Natural killer cell (primary cell): ENCODE results near the gene SENP7. TPM values are rescaled to one million over a fixed set of nuclear protein-coding genes. Genes with fewer than 3 reads are reported as not detected.
A peak's percentile ranks its signal among the peaks of the same experiment; 100 is the strongest.

Source experiments
- ATAC-seq, 3 donors: fragments of 150-1000 bp in 2 of 3; fragments of 200-7000 bp in 1 of 3; cut with Tn5 transposase; 1 replicate in 1 of 3; 2 replicates in 2 of 3; pipeline ENCODE4 v1.10.0; 2021; ENCODE audit warnings: mild to moderate bottlenecking in 2 of 3, moderate library complexity in 2 of 3
- DNase-seq, 2 donors: peaks; one replicate each; pipeline versions ENCODE4 v3.0.0 to v3.0.0-alpha.2; 2013 to 2021; ENCODE audit warnings: mixed read lengths in 1 of 2
- H3K27ac ChIP-seq: one replicate; pipeline ENCODE4 v1.5.1; 2013; ENCODE audit warnings: mild to moderate bottlenecking, low read length
- H3K27me3 ChIP-seq: one replicate; pipeline ENCODE4 v1.6.1; 2013; ENCODE audit warnings: low read length; ENCODE audit not compliant: control insufficient read depth, insufficient read depth
- H3K36me3 ChIP-seq: one replicate; pipeline ENCODE4 v1.6.1; 2013; ENCODE audit warnings: low read length; ENCODE audit not compliant: control insufficient read depth, insufficient read depth
- H3K4me1 ChIP-seq: one replicate; pipeline ENCODE4 v1.6.1; 2013; ENCODE audit warnings: low read length; ENCODE audit not compliant: control insufficient read depth, insufficient read depth
- H3K4me3 ChIP-seq: one replicate; pipeline ENCODE4 v1.5.1; 2013; ENCODE audit warnings: low read length
- H3K9me3 ChIP-seq: one replicate; pipeline ENCODE4 v1.6.1; 2013; ENCODE audit warnings: low read length; ENCODE audit not compliant: control insufficient read depth, insufficient read depth
- H3K27ac Mint-ChIP-seq, 2 donors: one replicate each; pipeline ENCODE4 v1.8.0; 2022; ENCODE audit warnings: mild to moderate bottlenecking in 2 of 2, mixed read lengths in 2 of 2, moderate library complexity in 1 of 2
- H3K27me3 Mint-ChIP-seq, 2 donors: one replicate each; pipeline ENCODE4 v1.8.0; 2022; ENCODE audit warnings: low read depth in 2 of 2, mixed read lengths in 2 of 2
- H3K36me3 Mint-ChIP-seq: one replicate; pipeline ENCODE4 v1.8.0; 2022; ENCODE audit warnings: mixed read lengths
- H3K4me1 Mint-ChIP-seq, 2 donors: one replicate each; pipeline ENCODE4 v1.8.0; 2022; ENCODE audit warnings: mixed read lengths in 2 of 2
- H3K4me3 Mint-ChIP-seq: one replicate; pipeline ENCODE4 v1.8.0; 2022; ENCODE audit warnings: mild to moderate bottlenecking, moderate library complexity, mixed read lengths
- H3K9me3 Mint-ChIP-seq, 2 donors: one replicate each; pipeline ENCODE4 v1.8.0; 2022; ENCODE audit warnings: mixed read lengths in 2 of 2
- CTCF ChIP-seq: fragments of 200-600 bp; IDR thresholded peaks from one replicate; pipeline ENCODE4 v1.8.0; 2022; ENCODE audit warnings: antibody characterized with exemption
- WGBS: methylation state at CpG from one replicate; pipeline ENCODE4 v1.1.7; 2013; ENCODE audit warnings: missing lambda C conversion rate; ENCODE audit not compliant: insufficient coverage; 5-methylcytosine and 5-hydroxymethylcytosine counted together
- intact Hi-C: fragments of 100-400 bp; cut with micrococcal nuclease; formaldehyde crosslinking; loops from one replicate; pipeline ENCODE4 v1.14.2; 2022
- total RNA-seq, 4 donors: library from RNA; stranded (reverse); fragments of 120-200 nt in 1 of 4; gene quantifications; one replicate each; pipeline versions ENCODE4 v1.2.3 to v1.2.4, GENCODE V29; 2013 to 2022

Gene SENP7
- total RNA-seq, 3 donors from 2014 or later (not counting 1 experiment from before 2014, with no cell fraction given) = 41.4 to 60.6 (median 52.7) TPM

DNA sequence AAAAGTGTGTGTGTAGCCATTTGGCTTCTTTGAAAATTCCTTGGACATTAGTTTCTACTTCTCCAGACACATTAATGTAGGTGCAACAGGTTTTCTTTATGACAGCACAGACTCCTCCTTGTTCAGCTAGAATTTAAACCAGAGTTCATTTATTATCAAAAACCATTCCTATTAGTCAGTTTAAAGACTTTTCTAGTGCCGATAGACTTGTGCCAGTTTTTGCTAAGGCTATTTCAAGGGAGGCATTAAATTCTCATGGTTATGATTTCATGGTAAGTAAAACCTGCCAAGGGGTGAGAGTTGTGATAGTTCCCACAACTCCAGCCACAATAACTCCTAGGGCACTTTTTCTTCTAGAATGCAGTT lies 20.6 kb upstream of the SENP7 start:
- Histone ChIP-seq H3K4me3 (no peak overlapping the region), H3K36me3 (no peaks in the 10 kb centered on the region), H3K9me3 (no peaks in the 10 kb centered on the region), H3K27me3 (no peaks in the 10 kb centered on the region), H3K27ac (no peak overlapping the region), H3K4me1 (no peaks in the 10 kb centered on the region)
- no peak for TF ChIP-seq CTCF
- Mint-ChIP-seq H3K27ac (no peak overlapping the region), H3K27me3 (peaks cover 14 to 27% of the 10 kb centered on the region in 2 donors), H3K4me1 (no peaks in the 10 kb centered on the region), H3K36me3 (no peaks in the 10 kb centered on the region), H3K4me3 (no peak overlapping the region), H3K9me3 (no peaks in the 10 kb centered on the region)
- no peak for ATAC-seq
- intact Hi-C loops = no loop called here
- 88% methylated on average over 1 of the region's 1 CpG for WGBS
- no peak for DNase-seq

DNA sequence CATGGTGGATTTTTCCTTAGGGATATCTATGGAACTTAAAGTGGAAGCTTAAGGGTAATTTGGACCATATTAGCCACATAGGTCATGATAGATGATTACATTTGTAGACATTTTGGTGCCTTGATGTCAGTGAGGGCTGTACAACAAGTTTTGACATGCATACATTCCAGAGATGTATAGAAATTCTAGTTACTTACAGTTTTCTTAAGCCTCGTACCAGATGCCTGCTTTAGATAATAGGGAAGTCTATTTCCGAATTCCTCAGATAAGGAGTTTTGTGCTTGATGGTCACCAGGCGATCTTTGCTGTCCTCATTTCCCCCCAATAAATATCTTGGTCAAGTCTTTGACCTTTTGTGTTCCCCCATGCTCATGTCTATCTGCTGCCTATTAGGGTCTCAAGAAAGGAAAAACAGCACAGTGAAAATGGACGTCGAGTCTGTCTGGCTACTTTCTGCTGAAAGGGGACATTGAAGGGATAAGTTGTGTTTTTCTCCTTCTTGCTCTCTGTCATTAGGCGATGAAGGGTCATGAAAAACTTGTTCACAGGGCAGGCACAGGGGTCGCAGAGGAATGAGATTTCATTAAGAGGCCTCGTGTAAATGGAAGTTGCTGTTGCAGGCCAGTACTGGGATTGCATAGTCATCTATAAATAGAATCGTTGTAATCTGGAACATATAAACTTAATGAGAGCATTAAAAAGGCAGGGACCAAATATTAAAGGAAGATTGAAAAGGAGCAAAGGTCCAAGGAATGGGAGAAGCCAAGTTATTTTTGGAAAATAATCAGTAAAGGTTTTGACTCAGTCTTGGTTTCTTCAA lies 20.0 kb upstream of the SENP7 start:
- intact Hi-C loops = no loop called here
- no peaks in the 10 kb centered on the region for H3K36me3 Mint-ChIP-seq
- Histone ChIP-seq H3K9me3 (no peaks in the 10 kb centered on the region), H3K4me1 (no peaks in the 10 kb centered on the region), H3K27ac (no peak overlapping the region), H3K36me3 (no peaks in the 10 kb centered on the region), H3K4me3 (no peak overlapping the region), H3K27me3 (no peaks in the 10 kb centered on the region)
- H3K9me3 Mint-ChIP-seq = no peaks in the 10 kb centered on the region
- no peak overlapping the region for H3K27ac Mint-ChIP-seq
- ATAC-seq (no peak), DNase-seq (no peak)
- H3K4me1 Mint-ChIP-seq = no peaks in the 10 kb centered on the region
- TF ChIP-seq CTCF = no peak
- 94% methylated on average over 8 of the region's 9 CpGs for WGBS
- H3K27me3 Mint-ChIP-seq = peaks cover 12 to 21% of the 10 kb centered on the region in 2 donors
- H3K4me3 Mint-ChIP-seq = no peak overlapping the region

- no peak for TF ChIP-seq CTCF
- H3K27me3 Mint-ChIP-seq = peaks cover 6 to 11% of the 10 kb centered on the region in 2 donors
- H3K4me3 ChIP-seq = no peak overlapping the region
- no peaks in the 10 kb centered on the region for H3K36me3 ChIP-seq
- no peaks in the 10 kb centered on the region for H3K4me1 ChIP-seq
- no peak overlapping the region for H3K27ac Mint-ChIP-seq
- H3K27ac ChIP-seq = no peak overlapping the region
- H3K9me3 ChIP-seq = no peaks in the 10 kb centered on the region
- H3K9me3 Mint-ChIP-seq = no peaks in the 10 kb centered on the region
- H3K4me3 Mint-ChIP-seq = no peak overlapping the region
- ATAC-seq = no peak
- H3K27me3 ChIP-seq = no peaks in the 10 kb centered on the region
- H3K4me1 Mint-ChIP-seq = no peaks in the 10 kb centered on the region
- WGBS = 63% methylated on average over 1 of the region's 2 CpGs
- intact Hi-C loops = no loop called here
- peak in 1 of 2 donors; percentile 34 for DNase-seq
- no peaks in the 10 kb centered on the region for H3K36me3 Mint-ChIP-seq
These were observed 18.6 kb upstream of the SENP7 start for GRCh38 chr3:101531473-101532086.
